Measurements from ENCODE around the gene AGBL4. TPM values are rescaled to one million over a fixed set of nuclear protein-coding genes. Genes with fewer than 3 reads are reported as not detected.

AGBL4 gene
- total and polyA plus RNA-seq, 9 of the 15 experiments (the other 6 are each of a cell fraction or from before 2014, with no cell fraction given): 0.11 TPM; not detected in 7

DNA sequence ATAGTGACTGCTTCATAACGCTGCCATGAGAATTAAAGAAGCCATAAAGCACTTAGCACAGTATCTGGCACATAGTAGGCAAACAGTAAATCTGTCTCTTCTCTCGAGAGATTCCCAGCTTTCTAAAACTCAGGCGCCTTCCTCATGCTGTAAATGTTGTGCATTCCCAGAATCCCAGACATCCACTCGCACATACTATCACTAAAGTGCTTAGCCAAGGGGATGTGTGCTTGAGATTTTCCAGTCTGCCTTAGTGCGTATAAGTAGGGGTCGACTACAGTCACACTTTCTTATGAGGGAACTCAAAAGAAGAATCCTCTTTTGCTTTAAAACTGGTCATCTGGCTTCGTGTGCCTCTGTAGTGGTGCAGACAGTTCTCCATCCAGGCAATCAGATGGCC, 1453.2 kb downstream of the AGBL4 start:
- in situ Hi-C loops (cut with MboI): no loop called here
- TF ChIP-seq ILF3 (IDR thresholded peaks at IDR 0.05; ENCODE audit: borderline replicate concordance) (no peak), SP1 (CRISPR knock-in tag; IDR thresholded peaks at IDR 0.05) (no peak), ZNF24 (IDR thresholded peaks at IDR 0.05) (no peak), PCBP2 (IDR thresholded peaks at IDR 0.05; ENCODE audit: low read depth, low read length, poor library complexity, severe bottlenecking) (no peak), CHCHD3 (CRISPR knock-in tag; IDR thresholded peaks at IDR 0.05) (no peak), MYC (IDR thresholded peaks at IDR 0.05; ENCODE audit: low read depth, low read length) (no peak), MYC (CRISPR knock-in tag; IDR thresholded peaks at IDR 0.05; ENCODE audit: borderline replicate concordance, low read depth) (no peak), PHB2 (IDR thresholded peaks at IDR 0.05; ENCODE audit: low read depth) (no peak), KDM2B (CRISPR knock-in tag; IDR thresholded peaks at IDR 0.05) (no peak), ZKSCAN3 (CRISPR knock-in tag; IDR thresholded peaks at IDR 0.05) (no peak), CBX5 (IDR thresholded peaks at IDR 0.05; ENCODE audit: borderline replicate concordance, low read depth) (no peak), MYBL2 (IDR thresholded peaks at IDR 0.05; ENCODE audit: low read depth) (no peak), MYBL2 (CRISPR knock-in tag; IDR thresholded peaks at IDR 0.05; ENCODE audit: borderline replicate concordance) (no peak), TCF7L2 (IDR thresholded peaks at IDR 0.05; ENCODE audit: low read depth, low read length) (no peak)
- TF ChIP-seq, protein P1, sequence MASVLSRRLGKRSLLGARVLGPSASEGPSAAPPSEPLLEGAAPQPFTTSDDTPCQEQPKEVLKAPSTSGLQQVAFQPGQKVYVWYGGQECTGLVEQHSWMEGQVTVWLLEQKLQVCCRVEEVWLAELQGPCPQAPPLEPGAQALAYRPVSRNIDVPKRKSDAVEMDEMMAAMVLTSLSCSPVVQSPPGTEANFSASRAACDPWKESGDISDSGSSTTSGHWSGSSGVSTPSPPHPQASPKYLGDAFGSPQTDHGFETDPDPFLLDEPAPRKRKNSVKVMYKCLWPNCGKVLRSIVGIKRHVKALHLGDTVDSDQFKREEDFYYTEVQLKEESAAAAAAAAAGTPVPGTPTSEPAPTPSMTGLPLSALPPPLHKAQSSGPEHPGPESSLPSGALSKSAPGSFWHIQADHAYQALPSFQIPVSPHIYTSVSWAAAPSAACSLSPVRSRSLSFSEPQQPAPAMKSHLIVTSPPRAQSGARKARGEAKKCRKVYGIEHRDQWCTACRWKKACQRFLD (CRISPR knock-in tag; IDR thresholded peaks at IDR 0.05): no peak
- TF ChIP-seq, protein P2, sequence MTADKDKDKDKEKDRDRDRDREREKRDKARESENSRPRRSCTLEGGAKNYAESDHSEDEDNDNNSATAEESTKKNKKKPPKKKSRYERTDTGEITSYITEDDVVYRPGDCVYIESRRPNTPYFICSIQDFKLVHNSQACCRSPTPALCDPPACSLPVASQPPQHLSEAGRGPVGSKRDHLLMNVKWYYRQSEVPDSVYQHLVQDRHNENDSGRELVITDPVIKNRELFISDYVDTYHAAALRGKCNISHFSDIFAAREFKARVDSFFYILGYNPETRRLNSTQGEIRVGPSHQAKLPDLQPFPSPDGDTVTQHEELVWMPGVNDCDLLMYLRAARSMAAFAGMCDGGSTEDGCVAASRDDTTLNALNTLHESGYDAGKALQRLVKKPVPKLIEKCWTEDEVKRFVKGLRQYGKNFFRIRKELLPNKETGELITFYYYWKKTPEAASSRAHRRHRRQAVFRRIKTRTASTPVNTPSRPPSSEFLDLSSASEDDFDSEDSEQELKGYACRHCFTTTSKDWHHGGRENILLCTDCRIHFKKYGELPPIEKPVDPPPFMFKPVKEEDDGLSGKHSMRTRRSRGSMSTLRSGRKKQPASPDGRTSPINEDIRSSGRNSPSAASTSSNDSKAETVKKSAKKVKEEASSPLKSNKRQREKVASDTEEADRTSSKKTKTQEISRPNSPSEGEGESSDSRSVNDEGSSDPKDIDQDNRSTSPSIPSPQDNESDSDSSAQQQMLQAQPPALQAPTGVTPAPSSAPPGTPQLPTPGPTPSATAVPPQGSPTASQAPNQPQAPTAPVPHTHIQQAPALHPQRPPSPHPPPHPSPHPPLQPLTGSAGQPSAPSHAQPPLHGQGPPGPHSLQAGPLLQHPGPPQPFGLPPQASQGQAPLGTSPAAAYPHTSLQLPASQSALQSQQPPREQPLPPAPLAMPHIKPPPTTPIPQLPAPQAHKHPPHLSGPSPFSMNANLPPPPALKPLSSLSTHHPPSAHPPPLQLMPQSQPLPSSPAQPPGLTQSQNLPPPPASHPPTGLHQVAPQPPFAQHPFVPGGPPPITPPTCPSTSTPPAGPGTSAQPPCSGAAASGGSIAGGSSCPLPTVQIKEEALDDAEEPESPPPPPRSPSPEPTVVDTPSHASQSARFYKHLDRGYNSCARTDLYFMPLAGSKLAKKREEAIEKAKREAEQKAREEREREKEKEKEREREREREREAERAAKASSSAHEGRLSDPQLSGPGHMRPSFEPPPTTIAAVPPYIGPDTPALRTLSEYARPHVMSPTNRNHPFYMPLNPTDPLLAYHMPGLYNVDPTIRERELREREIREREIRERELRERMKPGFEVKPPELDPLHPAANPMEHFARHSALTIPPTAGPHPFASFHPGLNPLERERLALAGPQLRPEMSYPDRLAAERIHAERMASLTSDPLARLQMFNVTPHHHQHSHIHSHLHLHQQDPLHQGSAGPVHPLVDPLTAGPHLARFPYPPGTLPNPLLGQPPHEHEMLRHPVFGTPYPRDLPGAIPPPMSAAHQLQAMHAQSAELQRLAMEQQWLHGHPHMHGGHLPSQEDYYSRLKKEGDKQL (CRISPR knock-in tag; IDR thresholded peaks at IDR 0.05; ENCODE audit: borderline replicate concordance): no peak
- TF ChIP-seq, protein P3, sequence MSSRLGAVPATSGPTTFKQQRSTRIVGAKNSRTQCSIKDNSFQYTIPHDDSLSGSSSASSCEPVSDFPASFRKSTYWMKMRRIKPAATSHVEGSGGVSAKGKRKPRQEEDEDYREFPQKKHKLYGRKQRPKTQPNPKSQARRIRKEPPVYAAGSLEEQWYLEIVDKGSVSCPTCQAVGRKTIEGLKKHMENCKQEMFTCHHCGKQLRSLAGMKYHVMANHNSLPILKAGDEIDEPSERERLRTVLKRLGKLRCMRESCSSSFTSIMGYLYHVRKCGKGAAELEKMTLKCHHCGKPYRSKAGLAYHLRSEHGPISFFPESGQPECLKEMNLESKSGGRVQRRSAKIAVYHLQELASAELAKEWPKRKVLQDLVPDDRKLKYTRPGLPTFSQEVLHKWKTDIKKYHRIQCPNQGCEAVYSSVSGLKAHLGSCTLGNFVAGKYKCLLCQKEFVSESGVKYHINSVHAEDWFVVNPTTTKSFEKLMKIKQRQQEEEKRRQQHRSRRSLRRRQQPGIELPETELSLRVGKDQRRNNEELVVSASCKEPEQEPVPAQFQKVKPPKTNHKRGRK (tag; IDR thresholded peaks at IDR 0.05): no peak

More for the DNA sequence above, 1453.2 kb downstream of the AGBL4 start:
- no TSS peak for BruUV-seq (replicated peaks)
- H3K9me1 ChIP-seq (ENCODE audit: control insufficient read depth, insufficient read depth, low read length): no peaks in the 10 kb centered on the region
- no peak overlapping the region for H3K27ac ChIP-seq (ENCODE audit: extremely low read depth, low read depth, low read length)
- no peaks in the 10 kb centered on the region for H3K27me3 ChIP-seq (ENCODE audit: control insufficient read depth in 2 of 2, insufficient read depth in 2 of 2, low read length in 2 of 2)
- ATAC-seq (no peak), FAIRE-seq (no peak), DNase-seq (ENCODE audit: extremely low read depth in 1 of 4, low spot score in 3 of 4) (no peak)
- no peak overlapping the region for H2AFZ ChIP-seq (ENCODE audit: low read depth, low read length)
- 0% methylated on average over 7 of the region's 7 CpGs for WGBS (ENCODE audit: insufficient coverage, low coverage, missing lambda C conversion rate)
- H3K4me2 ChIP-seq (ENCODE audit: insufficient read depth, low read length): no peak overlapping the region
- CTCF ChIA-PET (ENCODE audit: low intra/inter-chr PET ratio): no interaction called here
- no peaks in the 10 kb centered on the region for H3K9me3 ChIP-seq (replicated peaks; ENCODE audit: control insufficient read depth, insufficient read depth, low read depth, low read length)
- no peaks in the 10 kb centered on the region for H4K20me1 ChIP-seq (replicated peaks; ENCODE audit: control insufficient read depth, insufficient read depth, low read length)
- POLR2A ChIA-PET: no interaction called here
- no peaks in the 10 kb centered on the region for H3K36me3 ChIP-seq (ENCODE audit: control insufficient read depth, insufficient read depth, low read length)
- H3K9ac ChIP-seq (ENCODE audit: insufficient read depth in 1 of 2, low read depth in 2 of 2, low read length in 2 of 2): no peak overlapping the region
- H3K79me2 ChIP-seq (ENCODE audit: control insufficient read depth, insufficient read depth, low read length): no peaks in the 10 kb centered on the region
- H3K4me3 ChIP-seq: no peak overlapping the region
- intact Hi-C loops (cut with micrococcal nuclease): loop anchor here (5.0 kb wide), 1 partner anchor 1762 kb away; no protein-coding TSS in a partner anchor
- no peaks in the 10 kb centered on the region for H3K4me1 ChIP-seq (replicated peaks in 1 of 2; ENCODE audit: control insufficient read depth in 2 of 2, insufficient read depth in 2 of 2, low read length in 2 of 2)
